GM13976 (cell line): Measurements from ENCODE around the gene RALGDS.

ENCODE experiments used
- DNase-seq: peaks from one replicate; pipeline ENCODE4 v3.0.0; 2012; ENCODE audit warnings: low spot score
- in situ Hi-C: fragments of 300-500 bp; cut with MboI; formaldehyde crosslinking; loops from one replicate; pipeline ENCODE4 v1.12.0; 2022; ENCODE audit warnings: low sequenced_read_pairs, mixed read lengths, inconsistent platforms; ENCODE audit not compliant: unreplicated experiment
- TF ChIP-seq, protein P1 (sequence below): IDR thresholded peaks from 2 replicates; pipeline ENCODE4 v1.5.1; 2012; ENCODE audit warnings: borderline replicate concordance, mild to moderate bottlenecking; ENCODE audit not compliant: insufficient read depth; ENCODE audit errors: extremely low read depth, missing control alignments, control extremely low read depth

The RALGDS gene

DNA sequence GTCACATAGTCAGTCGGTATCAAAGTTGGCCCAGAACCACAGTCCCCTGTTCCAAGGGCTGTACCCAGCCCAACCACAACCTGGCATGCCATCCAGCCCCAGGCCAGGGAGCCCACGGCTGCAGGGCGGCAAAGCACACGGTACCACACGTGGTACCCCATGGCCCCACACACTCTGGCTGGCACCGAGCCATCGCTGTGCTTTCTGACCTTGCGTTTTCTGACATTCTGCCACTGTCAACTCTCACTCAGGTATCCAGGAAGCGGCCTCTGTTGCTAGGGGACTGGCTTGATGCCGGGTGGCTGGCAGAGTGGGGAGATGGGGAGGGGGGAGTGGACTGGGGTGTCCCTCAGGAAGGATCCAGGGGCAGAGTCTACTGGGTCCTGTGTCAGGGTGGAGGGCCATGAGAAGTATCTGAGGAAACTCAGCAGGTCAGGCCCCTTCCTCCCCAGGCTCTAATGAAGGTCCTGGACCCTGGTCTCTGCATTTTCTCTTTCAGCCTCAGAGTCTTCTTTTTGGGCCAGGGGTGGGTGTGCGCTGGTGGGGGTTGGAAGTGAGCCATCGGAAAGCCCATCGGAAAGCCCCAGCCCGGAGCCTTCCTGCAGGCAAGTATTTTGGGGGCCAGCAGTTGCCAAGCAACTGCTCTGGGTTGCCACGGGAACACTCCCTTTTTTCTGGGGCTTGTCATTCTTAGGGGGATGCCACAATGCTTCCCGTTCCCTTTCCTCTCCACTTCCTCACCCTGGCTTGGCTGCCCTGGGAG is 21.0 kb upstream of the RALGDS start:
- in situ Hi-C loops = no loop called here
- peak; percentile 76 for DNase-seq
- TF ChIP-seq, protein P1, sequence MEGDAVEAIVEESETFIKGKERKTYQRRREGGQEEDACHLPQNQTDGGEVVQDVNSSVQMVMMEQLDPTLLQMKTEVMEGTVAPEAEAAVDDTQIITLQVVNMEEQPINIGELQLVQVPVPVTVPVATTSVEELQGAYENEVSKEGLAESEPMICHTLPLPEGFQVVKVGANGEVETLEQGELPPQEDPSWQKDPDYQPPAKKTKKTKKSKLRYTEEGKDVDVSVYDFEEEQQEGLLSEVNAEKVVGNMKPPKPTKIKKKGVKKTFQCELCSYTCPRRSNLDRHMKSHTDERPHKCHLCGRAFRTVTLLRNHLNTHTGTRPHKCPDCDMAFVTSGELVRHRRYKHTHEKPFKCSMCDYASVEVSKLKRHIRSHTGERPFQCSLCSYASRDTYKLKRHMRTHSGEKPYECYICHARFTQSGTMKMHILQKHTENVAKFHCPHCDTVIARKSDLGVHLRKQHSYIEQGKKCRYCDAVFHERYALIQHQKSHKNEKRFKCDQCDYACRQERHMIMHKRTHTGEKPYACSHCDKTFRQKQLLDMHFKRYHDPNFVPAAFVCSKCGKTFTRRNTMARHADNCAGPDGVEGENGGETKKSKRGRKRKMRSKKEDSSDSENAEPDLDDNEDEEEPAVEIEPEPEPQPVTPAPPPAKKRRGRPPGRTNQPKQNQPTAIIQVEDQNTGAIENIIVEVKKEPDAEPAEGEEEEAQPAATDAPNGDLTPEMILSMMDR = no peak

DNA sequence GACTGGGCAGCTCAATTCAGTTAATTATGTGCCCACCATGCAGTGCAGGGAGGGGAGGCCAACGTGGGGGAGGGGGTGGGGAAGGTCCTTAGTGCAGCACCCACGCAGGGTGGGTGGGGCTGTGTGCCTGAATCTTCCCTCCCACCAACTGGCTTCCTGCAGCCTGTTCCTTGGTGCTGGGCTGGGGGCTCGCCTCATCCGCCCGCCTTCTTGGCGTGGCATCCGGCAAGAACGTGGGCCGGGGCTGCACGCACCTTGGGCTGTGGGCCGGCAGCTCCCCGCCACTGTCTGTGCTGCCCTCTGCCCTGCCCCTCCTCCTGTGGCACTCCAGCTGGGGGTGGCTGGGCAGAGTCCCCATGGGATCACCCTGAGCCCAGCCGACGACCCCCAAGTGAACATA is 19.6 kb upstream of the RALGDS start:
- no peak for DNase-seq
- in situ Hi-C loops = no loop called here
- TF ChIP-seq, protein P1 = no peak

DNA sequence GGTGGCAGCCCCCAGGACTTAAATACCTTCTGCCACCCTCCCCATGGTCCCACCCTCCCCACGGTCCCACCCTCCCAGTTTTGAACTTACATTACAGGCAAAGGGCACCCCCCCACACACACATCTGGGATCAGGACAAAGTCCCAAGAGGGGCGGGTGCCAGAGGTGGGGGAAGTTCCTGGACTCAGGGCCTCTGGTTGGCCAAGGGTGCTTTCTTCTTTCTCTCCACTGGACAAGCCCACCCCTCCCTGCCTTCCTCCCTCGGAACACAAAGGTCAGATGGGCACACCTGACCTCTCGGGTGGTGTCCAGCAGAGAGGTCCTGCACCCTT is 19.1 kb upstream of the RALGDS start:
- in situ Hi-C loops = no loop called here
- TF ChIP-seq, protein P1 = no peak
- DNase-seq = no peak

GRCh38 chr9:133139246-133140173 is 18.5 kb upstream of the RALGDS start:
- no peak for DNase-seq
- in situ Hi-C loops = no loop called here
- TF ChIP-seq, protein P1 = no peak

DNA sequence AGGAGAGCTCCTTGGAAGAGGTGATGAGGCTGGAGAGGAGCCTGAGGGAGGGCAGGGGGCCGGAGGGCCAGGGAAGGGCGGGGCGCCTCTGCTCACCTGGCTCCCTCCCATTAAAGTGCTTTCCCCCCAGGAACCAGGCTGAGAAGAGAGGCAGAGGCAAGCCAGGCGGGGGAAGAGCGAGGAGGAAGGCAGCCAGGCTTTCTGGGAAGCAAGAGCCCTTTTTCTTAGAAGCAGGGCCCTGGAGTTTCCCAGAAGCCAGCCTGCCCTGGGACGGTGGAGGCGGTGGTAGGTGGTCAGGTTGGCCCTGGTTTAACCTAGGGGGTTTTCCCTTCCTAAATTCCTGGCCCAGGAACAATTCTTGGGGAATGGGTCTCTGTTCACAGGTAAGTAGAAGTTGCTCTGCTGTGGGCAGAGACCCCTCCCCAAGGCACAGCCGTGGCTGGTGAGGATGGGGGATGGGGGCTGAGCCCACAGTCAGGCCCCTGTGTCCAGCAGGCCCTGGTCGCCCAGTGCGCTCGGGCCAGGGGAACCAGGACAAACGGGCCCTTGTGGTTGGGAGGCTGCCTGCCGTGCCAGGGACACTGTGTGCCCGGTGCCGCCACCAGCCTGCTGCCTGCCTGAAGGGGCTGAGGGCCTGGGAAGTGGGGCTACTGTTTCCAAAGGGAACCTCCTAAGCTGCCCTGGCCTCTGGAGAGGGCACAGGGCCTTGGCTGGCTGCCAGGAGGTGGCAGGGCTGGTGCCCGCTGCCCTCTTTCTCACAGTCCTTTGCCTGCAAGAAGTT is 16.6 kb upstream of the RALGDS start:
- in situ Hi-C loops = no loop called here
- no peak for DNase-seq
- TF ChIP-seq, protein P1 = no peak

GRCh38 chr9:133135146-133135745 is 14.2 kb upstream of the RALGDS start:
- in situ Hi-C loops = no loop called here
- TF ChIP-seq, protein P1 = no peak
- DNase-seq = no peak
